ELF-1 (cell line): ENCODE results near the gene PITX1.

Source experiments
- DNase-seq: peaks from one replicate; pipeline ENCODE4 v3.0.0-alpha.2; 2016; ENCODE audit warnings: low read depth, low spot score

The PITX1 gene

GRCh38 chr5:135041726-135042125 lies 7.7 kb upstream of the PITX1 start:
- DNase-seq, result no peak

GRCh38 chr5:135041145-135041587 lies 7.1 kb upstream of the PITX1 start:
- no peak for DNase-seq

GRCh38 chr5:135040333-135041144 lies 6.5 kb upstream of the PITX1 start:
- DNase-seq, result peak; percentile 66

- DNase-seq, result peak; percentile 42
These were observed 6.0 kb upstream of the PITX1 start for GRCh38 chr5:135040034-135040332.

GRCh38 chr5:135039271-135040033 lies 5.4 kb upstream of the PITX1 start:
- DNase-seq, result peak; percentile 59

- peak; percentile 31 for DNase-seq
These were observed 4.8 kb upstream of the PITX1 start for GRCh38 chr5:135038813-135039270.

- DNase-seq, result peak; percentile 39
These were observed 4.3 kb upstream of the PITX1 start for GRCh38 chr5:135038205-135038812.

- DNase-seq, result peak; percentile 30
These were observed 3.6 kb upstream of the PITX1 start for GRCh38 chr5:135037519-135038204.

GRCh38 chr5:135036405-135036804 lies 2.4 kb upstream of the PITX1 start:
- DNase-seq, result no peak

GRCh38 chr5:135035678-135036030 lies 1.6 kb upstream of the PITX1 start:
- DNase-seq, result no peak

GRCh38 chr5:135034963-135035677 lies 1.1 kb upstream of the PITX1 start:
- DNase-seq, result no peak

- peak; percentile 87 for DNase-seq
These were observed 371 bp upstream of the PITX1 start for GRCh38 chr5:135034236-135034962.

- DNase-seq, result peak; percentile 68
These were observed 798 bp downstream of the PITX1 start for GRCh38 chr5:135032999-135033861.

- DNase-seq, result no peak
These were observed 1.4 kb downstream of the PITX1 start for GRCh38 chr5:135032695-135032998.

GRCh38 chr5:135031813-135032694 lies 2.0 kb downstream of the PITX1 start:
- peak; percentile 60 for DNase-seq

- peak; percentile 85 for DNase-seq
These were observed 2.8 kb downstream of the PITX1 start for GRCh38 chr5:135030956-135031812.

- DNase-seq, result peak; percentile 75
These were observed 3.7 kb downstream of the PITX1 start for GRCh38 chr5:135030123-135030955.
